IMR-90 (cell line): Measurements from ENCODE around the gene AMBRA1. TPM values are rescaled to one million over a fixed set of nuclear protein-coding genes. Genes with fewer than 3 reads are reported as not detected.

Experiments
- ATAC-seq: fragments of 200-7000 bp; cut with Tn5 transposase; 2 replicates; pipeline ENCODE4 v1.9.1; 2020; ENCODE audit warnings: low read depth, mild to moderate bottlenecking, moderate library complexity
- BruUV-seq: library from RNA; stranded (reverse); fragments of 400-500 nt; replicated peaks from 2 replicates; lab custom pipeline; 2021; lab: Mats Ljungman, UMichigan
- CTCF ChIA-PET: fragments of 300-600 bp; formaldehyde crosslinking; extraction: SDS; loops from one replicate; lab custom pipeline; 2021; ENCODE audit warnings: antibody characterized with exemption; lab: Yijun Ruan, JAX
- POLR2A ChIA-PET: fragments of 300-600 bp; sonication (Branson Sonifier 250); formaldehyde crosslinking; loops from one replicate; lab custom pipeline; 2022; ENCODE audit warnings: antibody characterized with exemption; ENCODE audit not compliant: unreplicated experiment; lab: Charles Lee
- DNase-seq: peaks from one replicate; pipeline ENCODE4 v3.0.0; 2013
- H2AFZ ChIP-seq: replicated peaks from 2 replicates; pipeline ENCODE3; 2013; ENCODE audit warnings: low read length, mild to moderate bottlenecking; ENCODE audit not compliant: poor library complexity
- H2AK5ac ChIP-seq: 2 replicates; pipeline ENCODE4 v1.6.1; 2013; ENCODE audit warnings: low read depth, low read length, inconsistent platforms
- H2AK9ac ChIP-seq: replicated peaks from 2 replicates; pipeline ENCODE3; 2013; ENCODE audit warnings: mild to moderate bottlenecking, low read depth, low read length, moderate library complexity; ENCODE audit not compliant: poor library complexity
- H2BK120ac ChIP-seq: 2 replicates; pipeline ENCODE4 v1.6.1; 2013; ENCODE audit warnings: low read depth, low read length, inconsistent platforms
- H2BK15ac ChIP-seq: 3 replicates; pipeline ENCODE4 v1.6.1; 2013; ENCODE audit warnings: low read depth, low read length, inconsistent platforms
- H2BK20ac ChIP-seq: 2 replicates; pipeline ENCODE4 v1.6.1; 2013; ENCODE audit warnings: low read depth, mild to moderate bottlenecking, inconsistent platforms, low read length, moderate library complexity
- H2BK5ac ChIP-seq: 2 replicates; pipeline ENCODE4 v1.6.1; 2013; ENCODE audit warnings: mild to moderate bottlenecking, low read depth, low read length, inconsistent platforms; ENCODE audit not compliant: poor library complexity, severe bottlenecking
- H3K14ac ChIP-seq: replicated peaks from 2 replicates; pipeline ENCODE4 v1.6.1; 2013; ENCODE audit warnings: low read depth, low read length, inconsistent platforms
- H3K18ac ChIP-seq: 2 replicates; pipeline ENCODE4 v1.6.1; 2013; ENCODE audit warnings: low read depth, low read length, control low read depth
- H3K23ac ChIP-seq: 2 replicates; pipeline ENCODE4 v1.6.1; 2013; ENCODE audit warnings: low read depth, low read length, inconsistent platforms
- H3K27ac ChIP-seq: 2 replicates; pipeline ENCODE4 v1.5.1; 2013; ENCODE audit warnings: mild to moderate bottlenecking, control low read depth, low read length; ENCODE audit not compliant: insufficient read depth
- H3K27me3 ChIP-seq: 2 replicates; pipeline ENCODE4 v1.6.1; 2013; ENCODE audit warnings: low read length; ENCODE audit not compliant: control insufficient read depth, insufficient read depth
- H3K36me3 ChIP-seq: 2 replicates; pipeline ENCODE4 v1.6.1; 2013; ENCODE audit warnings: low read length, mixed read lengths; ENCODE audit not compliant: control insufficient read depth, insufficient read depth
- H3K4ac ChIP-seq: 2 replicates; pipeline ENCODE4 v1.6.1; 2013; ENCODE audit warnings: low read depth, low read length, inconsistent platforms
- H3K4me1 ChIP-seq: 2 replicates; pipeline ENCODE4 v1.6.1; 2013; ENCODE audit warnings: low read length, mixed read lengths; ENCODE audit not compliant: control insufficient read depth, insufficient read depth
- H3K4me2 ChIP-seq: 2 replicates; pipeline ENCODE4 v1.6.1; 2013; ENCODE audit warnings: low read depth, mild to moderate bottlenecking, control low read depth, low read length, moderate library complexity
- H3K4me3 ChIP-seq: 2 replicates; pipeline ENCODE4 v1.5.1; 2013; ENCODE audit warnings: low read depth, mild to moderate bottlenecking, control low read depth, low read length, moderate library complexity; ENCODE audit not compliant: insufficient read depth
- H3K56ac ChIP-seq: 2 replicates; pipeline ENCODE4 v1.6.1; 2013; ENCODE audit warnings: low read length, inconsistent platforms; ENCODE audit not compliant: insufficient read depth; ENCODE audit errors: extremely low read depth
- H3K79me1 ChIP-seq, 2 experiments: 2 replicates each; pipeline ENCODE4 v1.6.1; 2013; ENCODE audit warnings: low read length in 2 of 2, inconsistent platforms in 1 of 2, low read depth in 1 of 2
- H3K9ac ChIP-seq: 2 replicates; pipeline ENCODE4 v1.6.1; 2013; ENCODE audit warnings: low read depth, low read length, control low read depth
- H3K9me1 ChIP-seq: 2 replicates; pipeline ENCODE4 v1.6.1; 2013; ENCODE audit warnings: low read length, inconsistent platforms; ENCODE audit not compliant: insufficient read depth
- H3K9me3 ChIP-seq: 2 replicates; pipeline ENCODE4 v1.6.1; 2013; ENCODE audit warnings: low read length; ENCODE audit not compliant: control insufficient read depth, insufficient read depth
- H4K20me1 ChIP-seq: 2 replicates; pipeline ENCODE4 v1.6.1; 2013; ENCODE audit warnings: low read length, inconsistent platforms; ENCODE audit not compliant: insufficient read depth
- H4K5ac ChIP-seq: 2 replicates; pipeline ENCODE4 v1.6.1; 2013; ENCODE audit warnings: mild to moderate bottlenecking, low read depth, low read length, control low read depth
- H4K8ac ChIP-seq, 2 experiments: 2 replicates each; pipeline ENCODE4 v1.6.1; 2013; ENCODE audit warnings: low read depth in 2 of 2, low read length in 2 of 2, control low read depth in 1 of 2, inconsistent platforms in 1 of 2
- H4K91ac ChIP-seq: 2 replicates; pipeline ENCODE4 v1.6.1; 2013; ENCODE audit warnings: low read depth, low read length, inconsistent platforms; ENCODE audit not compliant: insufficient read depth
- CEBPB ChIP-seq: IDR thresholded peaks from 2 replicates; pipeline ENCODE4 v1.6.1; 2012; ENCODE audit warnings: low read depth, low read length, improper control_type of control experiment
- SMC3 ChIP-seq: fragments of 150-350 bp; IDR thresholded peaks from 2 replicates; pipeline ENCODE4 v1.6.1; 2016; ENCODE audit warnings: low read depth, mild to moderate bottlenecking, antibody characterized with exemption, low read length, moderate library complexity
- WGBS, 2 experiments: methylation state at CpG; one replicate each; pipeline versions ENCODE4 v1.1.5 to v1.1.7; 2013; ENCODE audit warnings: missing lambda C conversion rate in 2 of 2; ENCODE audit not compliant: insufficient read length in 1 of 2; ENCODE audit errors: extremely low coverage in 2 of 2; 5-methylcytosine and 5-hydroxymethylcytosine counted together
- dilution Hi-C: fragments of 300-500 bp; cut with HindIII; formaldehyde crosslinking; loops from one replicate; pipeline ENCODE4 v1.14.3; 2018; ENCODE audit warnings: low sequenced_read_pairs; ENCODE audit not compliant: unreplicated experiment
- in situ Hi-C: fragments of 300-500 bp; cut with MboI; formaldehyde crosslinking; loops from 3 replicates; pipeline ENCODE4 v1.14.3; 2019; ENCODE audit warnings: low sequenced_read_pairs, inconsistent platforms, mixed read lengths
- intact Hi-C: fragments of 100-400 bp; cut with micrococcal nuclease; formaldehyde crosslinking; loops from 2 replicates; pipeline ENCODE4 v1.10.0; 2022
- polyA plus RNA-seq, 3 experiments: library from polyadenylated mRNA; depleted of rRNA; stranded (reverse); fragments of >200 nt; gene quantifications; 2 replicates each; pipeline ENCODE4 v1.2.3, GENCODE V29; 2012; ENCODE audit warnings: low replicate concordance in 1 of 3
- total RNA-seq: library from RNA; depleted of rRNA; stranded (reverse); fragments of >200 nt; gene quantifications from 2 replicates; pipeline ENCODE4 v1.2.3, GENCODE V29; 2012

AMBRA1 gene
- total and polyA plus RNA-seq, 2 of the 4 experiments (the other 2 are of a cell fraction): 9.4 to 18.3 TPM

GRCh38 chr11:46465683-46466082 lies 128.1 kb downstream of the AMBRA1 start:
- no peak overlapping the region for H2AK5ac ChIP-seq
- CTCF ChIA-PET: no interaction called here
- DNase-seq (no peak), ATAC-seq (no peak)
- peaks cover 10 to 30% of the 10 kb centered on the region in 2 experiments; a peak in 3 of 4 replicates for H3K79me1 ChIP-seq
- no peak for TF ChIP-seq SMC3
- TF ChIP-seq CEBPB: peak; percentile 50
- no peak overlapping the region for H2BK20ac ChIP-seq
- H4K20me1 ChIP-seq: peaks cover 21% of the 10 kb centered on the region
- POLR2A ChIA-PET: no interaction called here
- H3K4ac ChIP-seq: no peak overlapping the region
- H3K56ac ChIP-seq: no peak overlapping the region
- 0 out of 2 replicates have a peak overlapping the region, but pooled peaks have one; percentile 36 for H3K23ac ChIP-seq
- H2AFZ ChIP-seq: no peak overlapping the region
- in situ Hi-C loops (no loop called here), intact Hi-C loops (no loop called here), dilution Hi-C loops (no loop called here)
- no peaks in the 10 kb centered on the region for H3K27me3 ChIP-seq
- H3K4me2 ChIP-seq: no peak overlapping the region
- no peaks in the 10 kb centered on the region for H3K9me3 ChIP-seq
- H2BK5ac ChIP-seq: no peak overlapping the region
- H3K36me3 ChIP-seq: 0 out of 2 replicates have a peak, but pooled peaks cover 3% of the 10 kb centered on the region
- no peak overlapping the region for H2BK15ac ChIP-seq
- H4K8ac ChIP-seq: no peak overlapping the region
- no peak overlapping the region for H3K9ac ChIP-seq
- peaks cover 8% of the 10 kb centered on the region; the same call in 1 of the 2 replicates for H3K9me1 ChIP-seq
- no peak overlapping the region for H3K4me3 ChIP-seq
- no peak overlapping the region for H4K5ac ChIP-seq
- no peak overlapping the region for H2AK9ac ChIP-seq
- H3K4me1 ChIP-seq: peaks cover 6% of the 10 kb centered on the region; the same call in 1 of the 2 replicates
- WGBS, 2 experiments: no CpG with 5 or more reads among the region's 1 CpG
- H3K18ac ChIP-seq: no peak overlapping the region
- H3K27ac ChIP-seq: no peak overlapping the region
- no peak overlapping the region for H3K14ac ChIP-seq
- H4K91ac ChIP-seq: no peak overlapping the region
- H2BK120ac ChIP-seq: no peak overlapping the region
- BruUV-seq: no TSS peak
